Prostate gland (tissue), 2 donors: Measurements from ENCODE around the gene CCDC191. TPM values are rescaled to one million over a fixed set of nuclear protein-coding genes. Genes with fewer than 3 reads are reported as not detected.

Experiments used
- DNase-seq: peaks from one replicate; pipeline ENCODE4 v3.0.0-alpha.2; 2019; ENCODE audit warnings: low spot score
- H3K27ac ChIP-seq, 2 donors: fragments of 200-600 bp; sonication (generic); 2 replicates each; pipeline ENCODE4 v1.5.1; 2017 to 2019
- H3K27me3 ChIP-seq: fragments of 200-600 bp; sonication (generic); replicated peaks from 2 replicates; pipeline ENCODE4 v1.5.1; 2019; ENCODE audit not compliant: insufficient read depth
- H3K36me3 ChIP-seq, 2 donors: fragments of 200-600 bp; sonication (generic); 1 replicate in 1 of 2; 2 replicates in 1 of 2; pipeline versions ENCODE4 v1.5.1 to v1.8.1; 2017 to 2019
- H3K4me1 ChIP-seq: fragments of 200-600 bp; sonication (generic); replicated peaks from 2 replicates; pipeline ENCODE4 v1.5.1; 2019
- H3K4me3 ChIP-seq, 2 donors: fragments of 200-600 bp; sonication (generic); 2 replicates each; pipeline ENCODE4 v1.5.1; 2017 to 2019
- H3K9me3 ChIP-seq: fragments of 200-600 bp; sonication (generic); 2 replicates; pipeline ENCODE4 v1.5.1; 2017
- CTCF ChIP-seq, 4 experiments: fragments of 200-600 bp in 2 of 4; fragments of 450-650 bp in 2 of 4; sonication (generic) in 2 of 4; IDR thresholded peaks; 1 replicate in 3 of 4; 2 replicates in 1 of 4; pipeline ENCODE4 v1.5.1; 2016 to 2019; ENCODE audit warnings: antibody characterized with exemption in 4 of 4, mild to moderate bottlenecking in 2 of 4, moderate library complexity in 2 of 4
- POLR2A ChIP-seq: fragments of 450-650 bp; IDR thresholded peaks from one replicate; pipeline ENCODE4 v1.6.1; 2016; ENCODE audit warnings: antibody characterized with exemption, mild to moderate bottlenecking
- POLR2AphosphoS5 ChIP-seq: sonication (generic); formaldehyde crosslinking; IDR thresholded peaks from one replicate; pipeline ENCODE4 v1.6.1; 2017; ENCODE audit warnings: antibody characterized with exemption
- WGBS: methylation state at CpG from one replicate; pipeline ENCODE4 v1.1.5; 2018; 5-methylcytosine and 5-hydroxymethylcytosine counted together
- intact Hi-C: fragments of 100-400 bp; cut with DNase I; formaldehyde crosslinking; loops from one replicate; pipeline ENCODE4 v1.14.2; 2022
- total RNA-seq, 2 donors: library from RNA; depleted of rRNA; stranded (reverse); fragments of >200 nt; gene quantifications; one replicate each; pipeline ENCODE4 v1.1.0, GENCODE V29; 2016

CCDC191 gene
- total RNA-seq, 2 donors from 2014 or later: 4.6 to 8.1 TPM

- intact Hi-C loops: loop anchor here (5.0 kb wide), 1 partner anchor 77 kb away; the partner anchor contains the start of gene GRAMD1C
- H3K4me3 ChIP-seq: no peak overlapping the region
- no peak for TF ChIP-seq POLR2A
- no peak for TF ChIP-seq POLR2AphosphoS5
- no peak for TF ChIP-seq CTCF (IDR thresholded peaks at IDR 0.05)
- 45% methylated on average over 2 of the region's 2 CpGs for WGBS
- no peaks in the 10 kb centered on the region for H3K9me3 ChIP-seq
- no peak for DNase-seq
- H3K27ac ChIP-seq: no peak overlapping the region
- no peaks in the 10 kb centered on the region for H3K36me3 ChIP-seq
- H3K27me3 ChIP-seq: no peaks in the 10 kb centered on the region
- H3K4me1 ChIP-seq: no peaks in the 10 kb centered on the region
Measured at GRCh38 chr3:113914646-113915045, 141.7 kb downstream of the CCDC191 start.

Other genes starting within 250 kb of the CCDC191 start
- 10 to 100 TPM in 1 of 2 donors, 1 to 10 TPM in 1; 7.4 to 21.4 TPM for gene GRAMD1C, start 217.7 kb downstream of the CCDC191 start, total RNA-seq
- 10 to 100 TPM in 1 of 2 donors, 1 to 10 TPM in 1; 4.2 to 10.1 TPM for gene ZDHHC23, start 108.5 kb downstream of the CCDC191 start, total RNA-seq
- gene QTRT2, start 211 bp upstream of the CCDC191 start, total RNA-seq: 10 to 100 TPM; 11.7 to 20.8 TPM
- gene DRD3, start 122.5 kb upstream of the CCDC191 start, total RNA-seq: not detected
- under 1 TPM in 1 of 2 donors, not detected in 1; 0.62 TPM for gene ZNF80, start 181.1 kb upstream of the CCDC191 start, total RNA-seq
- gene TIGIT, start 237.5 kb upstream of the CCDC191 start, total RNA-seq: under 1 TPM in 1 of 2 donors, not detected in 1; 0.40 TPM